ENCODE measurements around the gene GALNT4. TPM values are rescaled to one million over a fixed set of nuclear protein-coding genes. Genes with fewer than 3 reads are reported as not detected.

Gene GALNT4
- total and polyA plus RNA-seq, 9 of the 15 experiments (the other 6 are each of a cell fraction or from before 2014, with no cell fraction given): 1.2 to 4.6 (median 3.4) TPM

GRCh38 chr12:89525305-89525823, 768 bp upstream of the GALNT4 start (continued):
- peak; percentile 32; the same call in 1 of the 2 replicates for TF ChIP-seq RB1 (IDR thresholded peaks at IDR 0.05; ENCODE audit: low read depth)
- TF ChIP-seq SAP30 (IDR thresholded peaks at IDR 0.05; ENCODE audit: borderline replicate concordance, insufficient read depth, low read depth, low read length, poor library complexity, severe bottlenecking): peak; percentile 24
- TF ChIP-seq ZFP1 (CRISPR knock-in tag; IDR thresholded peaks at IDR 0.05): no peak
- no peak for TF ChIP-seq ZNF12 (CRISPR knock-in tag; IDR thresholded peaks at IDR 0.05)
- peak; percentile 24 for TF ChIP-seq KDM5B (IDR thresholded peaks at IDR 0.05; ENCODE audit: insufficient replicate concordance, low read depth, low read length)
- TF ChIP-seq KAT7 (CRISPR knock-in tag; IDR thresholded peaks at IDR 0.05; ENCODE audit: borderline replicate concordance): no peak
- TF ChIP-seq UBTF (IDR thresholded peaks at IDR 0.05; ENCODE audit: borderline replicate concordance in 1 of 2, low read depth in 2 of 2, low read length in 2 of 2): 0 out of 4 replicates have a peak, but pooled peaks of 1 of the 2 experiments have one; percentile 11
- TF ChIP-seq CBX5 (IDR thresholded peaks at IDR 0.05; ENCODE audit: borderline replicate concordance, low read depth): no peak
- no peak for TF ChIP-seq POLR3A (IDR thresholded peaks at IDR 0.05; ENCODE audit: borderline replicate concordance, extremely low read depth, insufficient read depth, insufficient read length)
- TF ChIP-seq CHAMP1 (IDR thresholded peaks at IDR 0.05): no peak
- peak; percentile 67 for TF ChIP-seq FIP1L1 (IDR thresholded peaks at IDR 0.05; ENCODE audit: low read depth, low read length, poor library complexity, severe bottlenecking)
- peak; percentile 73 for TF ChIP-seq CBFA2T3 (IDR thresholded peaks at IDR 0.05)
- TF ChIP-seq AFF4 (CRISPR knock-in tag; IDR thresholded peaks at IDR 0.05): peak; percentile 21; the same call in 1 of the 2 replicates
- peak; percentile 62; the same call in 1 of the 2 replicates for TF ChIP-seq RBM14 (IDR thresholded peaks at IDR 0.05; ENCODE audit: borderline replicate concordance, insufficient read depth, low read depth, low read length)
- 0 out of 2 replicates have a peak, but pooled peaks have one; percentile 1 for TF ChIP-seq LCOR (CRISPR knock-in tag; IDR thresholded peaks at IDR 0.05)
- TF ChIP-seq CHD1 (IDR thresholded peaks at IDR 0.05; ENCODE audit: low read length): peak; percentile 50
- peak; percentile 63 for TF ChIP-seq RBFOX2 (IDR thresholded peaks at IDR 0.05; ENCODE audit: low read depth, low read length)
- TF ChIP-seq GTF2E2 (tag; IDR thresholded peaks at IDR 0.05): 0 out of 2 replicates have a peak, but pooled peaks have one; percentile 56
- TF ChIP-seq BRF1 (IDR thresholded peaks at IDR 0.05; ENCODE audit: borderline replicate concordance, extremely low read depth, insufficient read length): no peak
